OCI-M2 (cell line): ENCODE data around the gene ULK4.
"Not testable (repeated sequence)": the region's sequence is repeated elsewhere in the genome, so short reads cannot be mapped to it uniquely, and the experiment has no call there.

Source experiments
- DNase-seq: peaks from one replicate; lab custom pipeline; 2025; ENCODE audit not compliant: unreplicated experiment; lab: John Stamatoyannopoulos, UW

Gene ULK4

GRCh38 chr3:41323467-41324155, 638.3 kb downstream of the ULK4 start:
- DNase-seq, result no peak

GRCh38 chr3:41321642-41321980, 640.3 kb downstream of the ULK4 start:
- DNase-seq, result no peak

DNA sequence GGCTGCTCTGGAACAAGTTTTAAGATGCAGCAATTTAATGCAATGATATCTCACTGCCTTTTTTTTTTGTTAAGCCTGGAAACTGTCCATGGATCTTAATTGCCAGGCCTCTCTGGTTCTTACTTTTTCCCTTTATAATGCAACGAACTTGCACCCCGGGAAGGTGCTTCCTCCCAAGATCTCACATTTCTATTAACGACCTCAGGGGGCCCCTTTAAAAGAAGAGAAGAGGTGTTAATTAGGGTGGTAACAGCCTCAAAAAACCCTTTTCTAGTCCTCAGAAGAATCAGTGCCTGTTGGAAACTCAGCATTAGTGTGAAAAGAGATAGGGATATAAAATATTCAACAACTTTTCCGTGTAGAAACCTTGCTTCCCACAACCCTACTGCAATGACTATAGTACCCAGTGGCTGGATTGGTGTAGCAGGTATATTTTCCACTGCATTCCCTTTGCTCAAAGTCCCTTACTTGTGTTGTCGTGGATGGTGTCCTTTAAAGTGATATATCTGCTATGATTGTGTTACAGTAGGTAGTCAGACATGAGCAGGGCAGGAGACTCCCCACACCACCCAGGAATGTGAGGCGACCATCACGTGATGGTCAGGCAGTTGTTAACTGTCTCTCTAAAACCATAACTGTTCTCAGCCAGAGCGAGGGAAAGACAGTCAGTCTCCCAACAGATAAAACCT, 640.8 kb downstream of the ULK4 start:
- DNase-seq, result no peak

DNA sequence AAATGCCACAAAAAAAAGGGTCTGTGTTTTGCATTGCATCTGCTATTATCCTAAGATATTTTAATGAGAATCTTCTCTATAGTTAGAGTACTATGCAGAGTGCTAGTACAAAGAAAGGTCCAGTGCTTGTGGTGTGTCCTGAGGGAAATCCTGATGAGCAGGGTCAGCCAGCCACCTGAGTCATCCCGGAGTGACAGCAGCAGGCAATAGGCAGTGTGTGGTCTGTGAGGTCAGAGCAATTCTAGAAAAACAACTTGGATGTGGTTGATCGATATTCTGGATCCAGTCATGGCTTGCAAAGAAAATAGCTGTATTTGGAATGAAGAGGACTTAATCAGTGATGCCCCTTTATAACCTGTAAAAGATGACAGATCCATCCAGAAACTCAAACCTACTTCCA, 643.4 kb downstream of the ULK4 start:
- no peak for DNase-seq

DNA sequence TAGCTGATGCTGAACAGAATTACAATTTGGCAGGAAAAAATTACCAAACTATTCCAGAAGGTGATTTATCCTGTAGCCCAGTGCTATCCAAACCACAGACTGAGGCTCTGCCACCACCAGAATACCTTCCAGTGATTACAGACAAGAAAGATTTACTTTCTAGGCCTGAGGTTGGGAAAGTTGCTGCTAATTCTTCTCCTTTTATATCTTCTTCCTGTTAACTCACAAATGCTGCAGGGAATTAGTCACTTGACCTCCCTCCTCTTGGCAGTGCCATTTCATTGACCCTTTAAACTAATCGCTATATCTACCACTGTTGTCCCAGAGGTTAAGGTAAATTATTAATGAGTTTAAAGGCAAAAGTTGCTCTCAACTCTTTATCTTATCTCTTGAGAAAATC, 644.2 kb downstream of the ULK4 start:
- DNase-seq, result no peak

- no peak for DNase-seq
Observed at GRCh38 chr3:41317298-41317697, 644.6 kb downstream of the ULK4 start.

DNA sequence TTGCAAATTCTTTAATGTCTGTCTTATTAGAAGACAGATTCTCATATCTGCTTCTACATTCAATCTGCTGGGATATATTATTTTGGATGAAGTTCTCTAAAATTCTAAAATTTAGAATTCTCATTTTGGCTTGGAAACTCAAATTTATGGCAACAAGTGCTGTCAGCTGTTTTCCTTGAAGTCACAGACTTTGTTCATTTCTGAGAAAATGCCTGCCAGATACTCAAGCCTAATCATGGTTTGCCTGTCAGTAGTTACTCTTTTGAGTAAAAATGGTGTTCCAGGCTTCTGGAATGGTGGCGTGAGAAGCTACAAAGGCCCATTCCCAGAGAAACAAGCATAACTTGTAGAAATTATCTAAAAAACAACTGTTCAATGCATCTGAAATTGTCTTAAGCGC, 646.8 kb downstream of the ULK4 start:
- DNase-seq, result no peak

GRCh38 chr3:41308119-41308518, 653.8 kb downstream of the ULK4 start:
- DNase-seq, result no peak

DNA sequence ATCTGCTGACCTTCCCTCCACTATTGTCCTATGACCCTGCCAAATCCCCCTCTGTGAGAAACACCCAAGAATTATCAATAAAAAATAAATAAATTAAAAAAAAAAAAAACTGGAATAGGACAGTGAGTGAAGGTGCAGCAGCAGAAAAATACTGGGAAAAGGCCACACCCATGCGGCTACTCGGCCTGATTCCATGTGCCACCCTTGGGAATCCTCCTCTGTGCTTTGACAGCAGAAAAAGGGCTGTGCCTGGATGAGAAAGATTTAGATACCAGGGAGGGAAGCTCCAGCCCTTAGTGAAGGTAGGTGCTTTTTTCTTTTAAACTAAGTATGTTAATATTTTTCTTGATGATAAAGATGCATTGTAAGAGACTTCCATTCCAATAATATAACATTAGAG, 654.8 kb downstream of the ULK4 start:
- no peak for DNase-seq

DNA sequence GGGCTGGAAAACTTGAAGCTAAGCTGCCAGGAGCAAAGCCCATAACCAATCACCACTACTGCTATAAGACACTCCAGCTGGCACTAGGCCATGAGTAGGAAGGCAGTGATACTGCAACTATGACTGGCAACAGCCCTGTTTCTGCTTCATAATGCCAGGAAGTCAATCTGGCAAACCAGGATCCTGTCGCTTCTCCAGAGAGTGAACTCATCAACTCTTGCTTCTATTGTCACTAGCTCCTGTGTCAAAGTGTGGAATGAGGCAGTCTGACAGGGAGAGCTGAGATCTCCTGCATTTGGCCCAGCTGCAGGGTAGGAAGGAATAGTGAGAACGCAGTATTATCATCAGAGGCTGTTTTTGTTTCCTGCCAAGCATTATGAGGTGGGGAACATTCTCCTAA, 657.3 kb downstream of the ULK4 start:
- DNase-seq, result no peak

GRCh38 chr3:41302295-41302694, 659.6 kb downstream of the ULK4 start:
- no peak for DNase-seq

- DNase-seq, result no peak
Observed at GRCh38 chr3:41301548-41301947, 660.4 kb downstream of the ULK4 start.

DNA sequence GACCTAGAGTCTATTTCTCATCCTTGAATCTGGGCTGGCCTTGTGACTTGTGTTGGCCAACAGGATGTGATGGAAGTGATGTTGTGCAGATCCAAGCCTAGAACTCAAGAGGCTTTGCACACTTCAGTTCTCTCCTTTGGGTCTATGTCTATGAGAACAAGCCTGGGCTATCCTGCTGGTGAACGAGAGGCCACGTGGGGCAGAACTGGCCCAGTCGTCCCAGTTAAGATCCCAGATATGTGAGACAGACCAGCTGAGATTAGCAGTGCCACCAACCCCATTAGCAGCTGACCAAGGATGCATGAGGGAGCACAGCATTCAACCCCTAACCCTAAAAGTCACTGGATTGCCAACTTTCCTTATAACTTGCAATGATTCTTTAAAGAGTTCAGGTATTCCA, 662.9 kb downstream of the ULK4 start:
- DNase-seq, result no peak

GRCh38 chr3:41297750-41298149, 664.2 kb downstream of the ULK4 start:
- no peak for DNase-seq

- DNase-seq, result no peak
Observed at GRCh38 chr3:41296556-41296955, 665.3 kb downstream of the ULK4 start.

DNA sequence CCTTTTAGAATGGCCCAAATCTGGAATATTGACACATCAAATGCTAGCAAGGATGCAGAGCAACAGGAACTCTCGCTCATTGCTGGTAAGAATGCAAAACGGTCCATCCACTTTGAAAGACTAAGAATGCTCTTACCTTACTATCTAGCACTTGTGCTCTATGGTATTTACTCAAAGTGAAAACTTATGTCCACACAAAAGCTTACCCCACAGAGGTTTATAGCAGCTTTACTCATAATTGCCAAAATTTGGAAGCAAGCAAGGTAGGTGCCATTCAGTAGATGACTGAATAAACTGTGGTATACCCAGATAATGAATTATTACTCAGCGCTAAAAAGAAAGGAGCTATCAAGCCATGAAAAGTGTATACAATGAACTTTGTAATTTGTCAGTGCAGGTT, 666.2 kb downstream of the ULK4 start:
- no peak for DNase-seq

DNA sequence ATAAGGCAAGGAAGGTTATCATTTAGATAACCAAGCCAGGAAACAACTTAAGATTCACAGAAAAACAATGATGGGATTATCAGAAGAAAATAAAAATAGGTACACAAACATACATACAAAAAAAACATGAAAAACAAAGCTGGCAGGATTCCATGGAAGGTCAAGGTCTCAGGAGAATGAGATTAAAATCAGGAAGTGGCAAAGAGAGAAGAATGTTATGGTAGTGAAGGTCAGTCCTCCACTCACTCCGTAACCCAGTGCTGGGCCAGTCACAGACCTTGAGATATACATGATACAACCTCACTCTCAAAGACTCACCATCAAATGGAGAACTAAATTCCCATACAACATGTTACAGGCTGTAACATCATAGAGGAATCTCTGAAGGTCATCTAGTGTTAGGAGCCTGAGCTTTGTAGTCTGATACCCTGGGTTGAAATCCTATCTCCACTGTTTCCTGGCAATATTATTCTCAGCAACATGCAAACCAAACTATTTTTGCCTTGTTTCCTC, 668.7 kb downstream of the ULK4 start:
- DNase-seq, result no peak

DNA sequence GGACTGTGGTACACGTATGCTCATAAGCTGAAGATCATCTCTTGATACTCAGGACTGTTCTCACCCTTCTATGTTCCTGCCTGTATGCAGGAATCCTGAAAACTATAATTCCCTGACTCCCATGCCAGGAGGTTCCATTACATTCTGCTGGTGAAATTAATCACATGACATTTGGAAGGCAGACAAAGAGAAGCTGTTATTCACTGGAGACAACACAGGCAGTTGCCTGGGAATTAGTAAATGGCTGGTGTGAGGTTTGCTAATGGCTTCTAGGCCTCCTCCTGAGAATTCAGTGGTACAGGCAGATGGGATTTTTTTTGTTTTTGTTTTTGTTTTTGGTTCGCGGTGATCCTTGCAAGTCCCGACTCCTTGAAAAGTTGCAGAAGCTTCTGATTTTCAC, 671.2 kb downstream of the ULK4 start:
- DNase-seq, result no peak

DNA sequence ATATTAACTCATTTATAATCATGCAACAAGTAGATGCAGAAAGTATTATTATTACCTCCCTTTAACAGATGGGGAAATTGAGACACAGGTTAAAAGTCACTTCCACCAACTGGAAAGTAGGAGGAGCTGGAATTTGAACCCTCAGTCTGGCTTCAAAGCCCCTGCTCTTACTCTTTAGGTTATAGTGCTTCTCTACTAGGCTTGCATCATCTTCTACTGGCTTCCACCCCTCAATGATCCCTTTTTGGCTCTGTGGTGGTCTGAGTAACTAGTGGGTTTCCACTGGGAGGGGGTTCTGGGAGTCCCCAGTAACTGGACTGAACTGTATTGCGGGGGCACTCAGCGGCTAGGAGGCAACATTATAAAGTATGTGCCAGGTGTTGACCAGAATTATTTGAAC, 671.6 kb downstream of the ULK4 start:
- DNase-seq, result no peak

DNA sequence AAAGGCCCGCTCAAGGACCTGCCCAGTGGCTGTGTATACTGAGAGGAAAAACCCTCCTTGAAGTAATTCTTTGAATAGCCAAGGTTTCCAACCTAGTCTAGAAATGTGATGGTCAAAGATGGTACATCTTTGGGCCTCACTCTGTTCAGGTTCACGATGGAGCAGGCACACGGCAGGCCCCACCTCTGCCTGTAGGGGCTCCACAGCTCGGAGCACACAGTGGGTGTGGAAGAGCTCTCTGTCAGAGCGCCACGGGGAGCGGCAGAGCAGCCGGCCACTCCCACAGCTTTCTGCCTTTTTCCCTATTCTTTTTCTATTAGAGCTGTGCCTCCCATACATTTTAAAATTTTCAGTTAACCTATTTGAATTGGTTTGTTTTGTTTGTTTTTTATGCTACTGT, 673.1 kb downstream of the ULK4 start:
- DNase-seq, result no peak

DNA sequence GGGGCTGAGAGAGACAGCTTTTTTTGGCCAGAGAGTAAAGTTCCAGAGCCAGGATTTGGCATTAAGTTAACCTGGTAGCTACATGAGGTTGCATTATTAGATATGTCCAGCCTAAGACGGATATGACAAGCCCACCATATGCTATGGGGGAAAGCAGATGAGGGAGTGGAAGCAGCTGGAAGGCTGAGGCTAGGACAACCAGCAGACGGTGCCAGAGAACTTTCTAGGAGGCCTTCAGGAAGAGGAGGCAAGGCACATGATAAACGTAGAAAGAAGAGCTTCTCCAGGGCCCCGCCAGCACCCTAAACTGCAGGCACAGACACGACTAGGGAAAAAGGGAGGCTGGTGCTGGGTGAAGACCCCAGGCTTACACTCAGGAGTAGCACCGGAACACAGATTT, 675.6 kb downstream of the ULK4 start:
- no peak for DNase-seq

DNA sequence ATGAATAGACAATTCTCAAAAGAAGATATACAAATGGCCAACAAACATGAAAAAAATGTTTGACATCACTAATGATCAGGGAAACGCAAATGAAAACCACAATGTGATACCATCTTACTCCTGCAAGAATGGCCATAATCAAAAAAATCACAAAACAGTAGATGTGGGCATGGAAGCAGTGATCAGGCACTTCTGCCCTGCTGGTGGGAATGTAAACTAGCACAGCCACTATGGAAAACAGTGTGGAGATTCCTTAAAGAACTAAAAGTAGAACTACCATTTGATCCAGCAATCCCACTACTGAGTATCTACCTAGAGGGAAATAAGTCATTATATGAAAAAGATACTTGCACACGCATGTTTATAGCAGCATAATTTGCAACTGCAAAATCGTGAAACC, 677.0 kb downstream of the ULK4 start:
- DNase-seq, result not testable (repeated sequence)
